ENCODE data around the gene ZNF154. TPM values are rescaled to one million over a fixed set of nuclear protein-coding genes. Genes with fewer than 3 reads are reported as not detected.
"Not testable (repeated sequence)": the region's sequence is repeated elsewhere in the genome, so short reads cannot be mapped to it uniquely, and the experiment has no call there.

Gene ZNF154
- under 1 TPM; 0.67 to 0.79 (median 0.67) TPM for polyA plus RNA-seq

DNA sequence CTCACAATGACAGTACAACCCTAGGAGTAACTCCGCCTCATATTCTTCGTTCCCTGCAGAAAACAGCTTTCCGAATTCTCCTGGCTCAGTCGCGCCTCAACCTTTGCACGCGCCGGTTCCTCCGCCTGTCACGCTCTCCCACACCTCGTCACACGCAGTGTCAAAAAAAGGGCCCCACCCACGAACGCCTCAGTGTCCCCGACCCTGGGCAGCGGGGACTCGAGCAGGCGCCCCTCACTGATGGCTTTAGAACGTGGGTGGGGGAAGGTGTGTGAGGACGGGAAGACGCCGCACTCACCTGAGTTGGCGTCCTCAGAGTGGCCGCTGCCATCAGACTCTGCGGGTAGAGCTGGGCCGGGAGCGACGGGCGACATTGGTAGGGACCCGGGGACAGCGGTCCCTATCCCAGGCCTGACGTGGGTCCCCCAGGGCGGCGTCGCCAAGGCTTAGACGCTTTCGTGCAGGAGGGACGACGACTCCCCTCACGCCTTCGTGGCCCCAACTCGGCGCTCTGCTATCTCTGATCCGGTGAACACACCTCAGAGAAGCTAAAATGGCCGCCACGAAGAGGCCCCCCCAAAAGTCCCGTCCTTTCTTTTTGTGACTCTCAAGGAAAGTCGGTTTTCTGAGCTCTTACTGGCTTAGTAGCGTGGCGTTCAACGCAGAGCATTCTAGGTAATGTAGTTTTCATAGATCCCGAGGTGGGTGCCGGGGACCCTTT, at the start of gene ZNF154:
Gene ZNF154, minus strand, starts transcription at position 564 of the 721 bp plus-strand sequence. Its CDS starts 233 bp downstream, at position 331.
- no peak within 1 kb of the TSS for H3K27ac ChIP-seq (ENCODE audit: low read depth, low read length)
- 2 to 3% (median 2%) methylated on average over 52 to 53 of the region's 53 CpGs for WGBS, 3 donors

- WGBS, 3 donors: 96 to 99% (median 98%) methylated on average over 2 of the region's 2 CpGs
- H3K27ac ChIP-seq (ENCODE audit: low read depth, low read length): no peak overlapping the region
Measured at GRCh38 chr19:57757941-57758340, 48.9 kb upstream of the ZNF154 start.

DNA sequence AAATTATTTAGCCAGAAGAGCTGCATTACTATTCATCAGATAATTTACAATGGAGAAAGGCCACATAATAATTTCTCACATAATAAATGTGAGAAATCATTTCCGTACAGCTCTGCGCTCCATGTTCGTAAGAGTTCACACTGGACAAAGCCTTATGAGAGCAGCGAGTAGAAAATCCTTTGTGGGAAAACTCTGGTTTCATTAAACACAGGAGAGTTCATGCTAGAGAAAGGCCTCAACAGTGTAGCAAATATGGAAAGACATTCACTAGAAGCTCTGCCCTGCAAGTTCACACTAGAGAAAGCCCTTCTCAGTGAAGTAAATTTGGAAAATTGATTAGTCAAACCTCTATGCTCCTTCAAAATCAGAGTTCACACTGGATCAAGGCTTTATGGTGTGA, 46.0 kb upstream of the ZNF154 start:
- 85 to 98% (median 88%) methylated on average over 4 of the region's 4 CpGs for WGBS, 3 donors
- H3K27ac ChIP-seq (ENCODE audit: low read depth, low read length): no peak overlapping the region

- no peak overlapping the region for H3K27ac ChIP-seq (ENCODE audit: low read depth, low read length)
- WGBS, 3 donors: 97 to 98% (median 97%) methylated on average over 10 of the region's 10 CpGs
Measured at GRCh38 chr19:57754091-57754673, 45.2 kb upstream of the ZNF154 start.

GRCh38 chr19:57748029-57748428, 39.0 kb upstream of the ZNF154 start:
- 96 to 98% (median 96%) methylated on average over 3 of the region's 3 CpGs for WGBS, 3 donors
- H3K27ac ChIP-seq (ENCODE audit: low read depth, low read length): no peak overlapping the region

DNA sequence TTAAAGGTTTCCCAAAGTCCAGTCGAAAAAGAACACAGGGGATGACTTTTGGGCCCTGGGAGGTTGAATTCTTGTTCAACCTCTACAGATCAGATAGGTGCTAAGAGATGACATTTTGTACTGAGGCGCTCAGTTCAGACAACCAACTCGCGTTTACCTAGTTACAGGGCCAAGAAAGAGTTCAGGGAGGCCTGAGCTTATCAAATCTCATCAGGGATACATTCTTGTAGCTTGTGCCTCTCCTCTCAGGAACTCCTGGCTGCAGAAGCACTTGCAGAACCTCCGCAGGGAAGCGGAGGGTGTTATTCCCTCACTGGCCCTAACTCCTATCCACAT, 38.4 kb upstream of the ZNF154 start:
- 32 to 45% (median 43%) methylated on average over 6 of the region's 6 CpGs for WGBS, 3 donors
- H3K27ac ChIP-seq (ENCODE audit: low read depth, low read length): no peak overlapping the region

DNA sequence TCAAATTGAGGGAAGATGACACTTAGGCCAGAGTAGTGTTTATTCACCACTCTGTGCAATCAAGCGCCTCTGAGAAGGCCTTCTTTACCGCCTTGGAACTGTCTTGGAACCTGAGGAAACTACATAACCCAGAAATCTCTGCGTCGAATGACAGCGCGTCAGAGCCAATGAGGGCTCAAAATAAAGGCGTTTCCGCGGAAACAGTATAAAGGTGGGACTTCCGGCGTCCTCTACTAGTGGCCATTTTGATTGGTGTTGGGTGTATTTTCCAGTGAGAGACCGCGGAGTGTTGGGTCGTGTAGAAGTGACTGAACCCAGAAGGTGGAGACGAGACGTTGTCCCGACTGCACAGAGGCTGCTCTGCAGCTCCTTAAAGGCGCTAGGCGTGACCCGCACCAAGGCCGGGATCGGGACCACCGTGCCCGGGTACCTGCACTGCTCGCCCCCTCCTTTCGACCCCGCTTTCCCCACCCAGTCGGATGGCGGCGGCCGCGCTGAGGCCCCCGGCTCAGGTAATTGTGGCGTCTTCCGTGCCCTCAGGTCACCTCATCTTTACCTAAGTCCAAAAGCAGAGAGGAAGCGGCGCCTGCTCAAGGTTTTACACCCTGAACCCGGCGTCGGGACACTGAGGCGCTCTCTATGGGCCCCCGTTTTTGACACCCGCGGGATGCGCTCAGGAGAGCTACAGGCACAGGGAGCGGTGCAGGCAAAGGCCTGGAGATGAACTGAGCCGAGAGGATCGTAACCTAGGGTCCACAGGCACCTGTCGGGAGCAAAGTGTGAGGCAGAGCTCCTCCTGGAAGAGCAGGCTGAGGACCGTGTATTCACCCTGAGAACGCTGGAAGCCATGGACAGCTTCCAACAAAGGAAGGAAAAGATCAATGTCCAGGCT, 37.8 kb upstream of the ZNF154 start, which contains the start of gene ZNF776:
Gene ZNF776, plus strand, starts transcription at position 236 of the 892 bp plus-strand sequence. Its CDS starts 244 bp downstream, at position 480.
- 1 to 2% (median 1%) methylated on average over 50 to 51 of the region's 51 CpGs for WGBS, 3 donors
- no peak within 1 kb of the TSS for H3K27ac ChIP-seq (ENCODE audit: low read depth, low read length)

- 82 to 88% (median 85%) methylated on average over 7 of the region's 7 CpGs for WGBS, 3 donors
- not testable (repeated sequence) for H3K27ac ChIP-seq (ENCODE audit: low read depth, low read length)
Measured at GRCh38 chr19:57738770-57739169, 29.8 kb upstream of the ZNF154 start.

- 2 to 9% (median 5%) methylated on average over 10 of the region's 10 CpGs for WGBS, 3 donors
- not testable (repeated sequence) for H3K27ac ChIP-seq (ENCODE audit: low read depth, low read length)
Measured at GRCh38 chr19:57738320-57738719, 29.3 kb upstream of the ZNF154 start.

GRCh38 chr19:57720878-57721277, 11.9 kb upstream of the ZNF154 start:
- WGBS, 3 donors: 98% methylated on average over 10 of the region's 10 CpGs
- no peak overlapping the region for H3K27ac ChIP-seq (ENCODE audit: low read depth, low read length)

DNA sequence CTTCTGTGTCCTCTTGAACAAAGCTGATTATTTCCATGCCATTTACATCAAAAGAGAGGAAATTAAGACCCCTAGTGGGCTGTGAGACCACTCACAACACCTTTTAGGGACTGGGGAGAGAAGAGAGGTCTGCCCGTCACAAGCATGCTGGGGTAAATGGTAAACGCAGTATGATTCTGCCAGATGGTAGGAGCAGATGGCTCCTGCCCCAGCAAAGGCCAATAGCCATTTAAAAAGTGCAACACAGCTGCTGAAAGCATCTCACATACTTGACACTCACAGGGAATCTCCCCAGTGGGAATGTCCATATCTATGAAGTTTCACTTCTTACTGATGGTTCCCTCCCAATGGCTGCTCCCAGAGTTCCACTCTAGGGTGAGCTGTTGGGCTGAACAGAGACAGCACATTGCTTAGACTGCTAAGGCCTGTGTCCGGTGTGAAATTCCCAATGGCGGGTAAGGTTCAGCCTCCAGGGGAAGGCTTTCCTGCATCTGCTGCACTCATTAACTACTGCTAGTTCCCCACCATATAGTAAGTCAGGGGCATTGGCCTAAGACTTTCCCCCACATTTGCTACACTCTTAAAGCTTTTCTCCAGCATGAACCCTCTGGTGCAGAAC, 11.0 kb upstream of the ZNF154 start:
- no peak overlapping the region for H3K27ac ChIP-seq (ENCODE audit: low read depth, low read length)
- WGBS, 3 donors: 79 to 93% (median 90%) methylated on average over 4 of the region's 4 CpGs

GRCh38 chr19:57719424-57719823, 10.4 kb upstream of the ZNF154 start:
- H3K27ac ChIP-seq (ENCODE audit: low read depth, low read length): no peak overlapping the region

DNA sequence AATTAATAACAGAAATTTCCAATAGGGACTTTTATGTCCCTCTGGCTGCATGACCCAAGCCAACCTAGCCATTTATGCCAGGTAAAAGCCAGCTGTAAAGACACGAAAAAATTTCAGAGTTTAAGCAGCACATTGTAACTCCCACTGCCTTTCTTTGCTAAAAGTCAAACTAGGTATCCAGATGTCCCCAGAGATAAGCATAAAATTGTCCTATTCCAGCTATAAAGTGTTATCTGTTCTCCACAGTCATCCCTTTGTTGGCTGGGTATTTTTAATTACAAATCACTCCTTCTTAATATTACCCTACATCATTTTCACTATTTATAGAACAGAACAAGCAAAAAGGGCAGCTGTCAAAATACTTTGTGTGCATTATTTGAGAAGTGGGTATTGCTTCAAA, 3.2 kb upstream of the ZNF154 start:
- 63 to 68% (median 63%) methylated on average over 1 of the region's 1 CpG for WGBS, 3 donors

GRCh38 chr19:57709616-57710015, 612 bp upstream of the ZNF154 start:
- H3K27ac ChIP-seq (ENCODE audit: low read depth, low read length): no peak overlapping the region
- WGBS, 3 donors: 45 to 71% (median 64%) methylated on average over 15 of the region's 15 CpGs

More for the DNA sequence above, 3.2 kb upstream of the ZNF154 start:
- no peak overlapping the region for H3K27ac ChIP-seq (ENCODE audit: low read depth, low read length)

- WGBS, 3 donors: 90 to 96% (median 94%) methylated on average over 1 of the region's 1 CpG
- no peak overlapping the region for H3K27ac ChIP-seq (ENCODE audit: low read depth, low read length)
Measured at GRCh38 chr19:57706346-57706745, 2.7 kb downstream of the ZNF154 start.

DNA sequence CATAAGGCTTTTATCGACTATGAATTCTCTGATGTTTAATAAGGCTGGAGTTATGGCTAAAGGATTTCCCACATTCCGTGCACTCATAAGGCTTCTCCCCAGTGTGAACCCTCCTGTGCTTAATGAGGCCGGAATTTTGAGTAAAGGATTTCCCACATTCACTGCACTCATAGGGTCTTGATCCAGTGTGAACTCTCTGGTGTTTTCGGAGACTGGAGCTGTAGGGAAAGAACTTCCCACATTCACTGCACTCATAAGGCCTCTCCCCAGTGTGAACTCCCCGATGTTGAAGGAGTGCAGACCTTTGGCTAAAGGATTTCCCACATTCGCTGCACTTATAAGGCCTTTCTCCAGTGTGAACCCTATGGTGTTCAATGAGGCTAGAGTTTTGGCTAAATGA, 7.4 kb downstream of the ZNF154 start:
- 97 to 99% (median 98%) methylated on average over 6 of the region's 6 CpGs for WGBS, 3 donors
- H3K27ac ChIP-seq (ENCODE audit: low read depth, low read length): no peak overlapping the region

DNA sequence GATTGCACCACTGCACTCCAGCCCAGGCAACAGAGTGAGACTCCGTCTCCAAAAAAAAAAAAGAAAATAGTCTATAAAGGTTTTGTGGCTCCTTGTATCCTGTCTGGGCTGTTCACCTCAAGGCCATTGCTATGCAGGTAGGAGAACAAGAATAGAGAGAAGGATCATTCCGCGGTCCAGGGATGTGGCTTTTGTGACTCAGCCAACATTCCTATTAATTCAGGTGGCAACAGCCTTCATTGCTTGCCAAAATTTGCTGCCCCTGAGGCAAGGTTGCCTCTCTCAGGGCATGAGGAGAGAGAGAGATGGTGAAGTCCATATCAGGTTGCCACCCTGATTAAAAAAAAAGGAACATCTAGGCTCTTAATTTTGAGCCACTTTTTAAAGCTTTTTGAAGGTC, 19.3 kb downstream of the ZNF154 start:
- H3K27ac ChIP-seq (ENCODE audit: low read depth, low read length): no peak overlapping the region
- WGBS, 3 donors: 94 to 97% (median 95%) methylated on average over 3 of the region's 3 CpGs

- WGBS, 3 donors: 97 to 98% (median 98%) methylated on average over 6 of the region's 6 CpGs
- no peak overlapping the region for H3K27ac ChIP-seq (ENCODE audit: low read depth, low read length)
Measured at GRCh38 chr19:57688011-57688763, 20.8 kb downstream of the ZNF154 start.
